ENCODE results near the gene PHKG2.

Gene PHKG2

GRCh38 chr16:30728321-30728720 lies 19.9 kb upstream of the PHKG2 start:
- Histone ChIP-seq H3F3A (ENCODE audit: insufficient read depth) (no peaks in the 10 kb centered on the region), H3K79me2 (ENCODE audit: insufficient read depth, low read length) (peaks cover 11% of the 10 kb centered on the region), H3K4me2 (ENCODE audit: low read depth, low read length, poor library complexity, severe bottlenecking) (no peak overlapping the region), H3K36me3 (ENCODE audit: low read length) (peaks cover 21% of the 10 kb centered on the region), H2AFZ (ENCODE audit: low read depth, low read length, severe bottlenecking) (no peak overlapping the region), H3K9ac (ENCODE audit: low read length) (no peak overlapping the region), H3K9me3 (ENCODE audit: insufficient read depth, low read length) (no peaks in the 10 kb centered on the region), H3K4me3 (ENCODE audit: insufficient read depth, low read length, poor library complexity, severe bottlenecking) (no peak overlapping the region), H3K9me2 (replicated peaks; ENCODE audit: insufficient read depth, low read length) (no peaks in the 10 kb centered on the region), H3K27me3 (ENCODE audit: low read length) (no peaks in the 10 kb centered on the region), H4K20me1 (ENCODE audit: low read depth, low read length) (no peaks in the 10 kb centered on the region; the same call in 1 of the 2 replicates), H3K27ac (ENCODE audit: low read depth, low read length) (no peak overlapping the region)
- TF ChIP-seq CTCF (IDR thresholded peaks at IDR 0.05; ENCODE audit: insufficient read depth, low read length, poor library complexity, severe bottlenecking) (no peak), EZH2phosphoT487 (conservative IDR thresholded peaks at IDR 0.05; ENCODE audit: low read length) (no peak)

GRCh38 chr16:30728899-30729672 lies 19.1 kb upstream of the PHKG2 start:
- H3K27me3 ChIP-seq (ENCODE audit: low read length), result no peaks in the 10 kb centered on the region
- H3K4me2 ChIP-seq (ENCODE audit: low read depth, low read length, poor library complexity, severe bottlenecking), result no peak overlapping the region
- H3K4me3 ChIP-seq (ENCODE audit: insufficient read depth, low read length, poor library complexity, severe bottlenecking), result no peak overlapping the region
- no peak overlapping the region for H3K27ac ChIP-seq (ENCODE audit: low read depth, low read length)
- no peak overlapping the region for H3K9ac ChIP-seq (ENCODE audit: low read length)
- no peaks in the 10 kb centered on the region for H3F3A ChIP-seq (ENCODE audit: insufficient read depth)
- H3K79me2 ChIP-seq (ENCODE audit: insufficient read depth, low read length), result peaks cover 11% of the 10 kb centered on the region
- H4K20me1 ChIP-seq (ENCODE audit: low read depth, low read length), result no peaks in the 10 kb centered on the region; the same call in 1 of the 2 replicates
- H3K36me3 ChIP-seq (ENCODE audit: low read length), result peaks cover 18% of the 10 kb centered on the region
- TF ChIP-seq EZH2phosphoT487 (conservative IDR thresholded peaks at IDR 0.05; ENCODE audit: low read length), result no peak
- no peak for TF ChIP-seq CTCF (IDR thresholded peaks at IDR 0.05; ENCODE audit: insufficient read depth, low read length, poor library complexity, severe bottlenecking)
- no peak overlapping the region for H2AFZ ChIP-seq (ENCODE audit: low read depth, low read length, severe bottlenecking)
- H3K9me2 ChIP-seq (replicated peaks; ENCODE audit: insufficient read depth, low read length), result no peaks in the 10 kb centered on the region
- no peaks in the 10 kb centered on the region for H3K9me3 ChIP-seq (ENCODE audit: insufficient read depth, low read length)

GRCh38 chr16:30731411-30731810 lies 16.8 kb upstream of the PHKG2 start:
- no peaks in the 10 kb centered on the region for H4K20me1 ChIP-seq (ENCODE audit: low read depth, low read length)
- no peak overlapping the region for H3K4me2 ChIP-seq (ENCODE audit: low read depth, low read length, poor library complexity, severe bottlenecking)
- no peaks in the 10 kb centered on the region for H3K9me2 ChIP-seq (replicated peaks; ENCODE audit: insufficient read depth, low read length)
- no peak overlapping the region for H2AFZ ChIP-seq (ENCODE audit: low read depth, low read length, severe bottlenecking)
- no peak overlapping the region for H3K4me3 ChIP-seq (ENCODE audit: insufficient read depth, low read length, poor library complexity, severe bottlenecking)
- no peak for TF ChIP-seq EZH2phosphoT487 (conservative IDR thresholded peaks at IDR 0.05; ENCODE audit: low read length)
- TF ChIP-seq CTCF (IDR thresholded peaks at IDR 0.05; ENCODE audit: insufficient read depth, low read length, poor library complexity, severe bottlenecking), result no peak
- no peaks in the 10 kb centered on the region for H3K27me3 ChIP-seq (ENCODE audit: low read length)
- no peaks in the 10 kb centered on the region for H3K9me3 ChIP-seq (ENCODE audit: insufficient read depth, low read length)
- H3K9ac ChIP-seq (ENCODE audit: low read length), result no peak overlapping the region
- H3K36me3 ChIP-seq (ENCODE audit: low read length), result peaks cover 18% of the 10 kb centered on the region; the same call in 1 of the 2 replicates
- H3F3A ChIP-seq (ENCODE audit: insufficient read depth), result no peaks in the 10 kb centered on the region
- peaks cover 5% of the 10 kb centered on the region; the same call in 1 of the 2 replicates for H3K79me2 ChIP-seq (ENCODE audit: insufficient read depth, low read length)
- no peak overlapping the region for H3K27ac ChIP-seq (ENCODE audit: low read depth, low read length)

Measured in SU-DHL-6 (cell line).